ENCODE data around the gene ZC3H18.

GRCh38 chr16:88541831-88542616 lies 28.2 kb upstream of the ZC3H18 start:
- TF ChIP-seq CTCF (conservative IDR thresholded peaks at IDR 0.05; ENCODE audit: low read depth, low read length) (no peak), EZH2 (IDR thresholded peaks at IDR 0.05; ENCODE audit: low read length, unreplicated experiment) (no peak)
